MM.1S (cell line): ENCODE measurements around the gene RPA3.

Experiments used
- DNase-seq: peaks from one replicate; pipeline ENCODE4 v3.0.0-alpha.2; 2015
- H2AFZ ChIP-seq: fragments of 300-600 bp; sonication (generic); 2 replicates; pipeline ENCODE4 v1.6.0; 2016; ENCODE audit warnings: antibody characterized with exemption, low read length
- H3F3A ChIP-seq: fragments of 300-600 bp; sonication (generic); 2 replicates; pipeline ENCODE4 v1.6.1; 2016; ENCODE audit warnings: mild to moderate bottlenecking, antibody characterized with exemption, low read length, moderate library complexity, mixed read lengths; ENCODE audit not compliant: insufficient read depth
- H3K27ac ChIP-seq: fragments of 300-600 bp; sonication (generic); 2 replicates; pipeline ENCODE4 v1.5.1; 2016; ENCODE audit warnings: mild to moderate bottlenecking, low read length
- H3K27me3 ChIP-seq: fragments of 300-600 bp; sonication (generic); replicated peaks from 2 replicates; pipeline ENCODE4 v1.6.0; 2016; ENCODE audit warnings: low read length; ENCODE audit not compliant: insufficient read depth
- H3K36me3 ChIP-seq: fragments of 300-600 bp; sonication (generic); replicated peaks from 2 replicates; pipeline ENCODE4 v1.6.1; 2016; ENCODE audit warnings: mild to moderate bottlenecking, low read length, mixed read lengths; ENCODE audit not compliant: insufficient read depth
- H3K4me1 ChIP-seq: fragments of 300-600 bp; sonication (generic); 2 replicates; pipeline ENCODE4 v1.6.1; 2016; ENCODE audit warnings: low read length, mixed read lengths
- H3K4me2 ChIP-seq: fragments of 300-600 bp; sonication (generic); 2 replicates; pipeline ENCODE4 v1.6.0; 2016; ENCODE audit warnings: low read depth, low read length
- H3K4me3 ChIP-seq: fragments of 300-600 bp; sonication (generic); 2 replicates; pipeline ENCODE4 v1.5.1; 2016; ENCODE audit warnings: low read length, mixed read lengths
- H3K79me2 ChIP-seq: fragments of 300-600 bp; sonication (generic); 2 replicates; pipeline ENCODE4 v1.6.1; 2016; ENCODE audit warnings: mixed run types, low read length, mixed read lengths
- H3K9ac ChIP-seq: fragments of 300-600 bp; sonication (generic); 2 replicates; pipeline ENCODE4 v1.6.1; 2016; ENCODE audit warnings: low read length, mixed read lengths
- H3K9me2 ChIP-seq: fragments of 300-600 bp; sonication (generic); replicated peaks from 2 replicates; pipeline ENCODE4 v1.6.1; 2016; ENCODE audit warnings: mild to moderate bottlenecking, low read length, mixed read lengths; ENCODE audit not compliant: insufficient read depth
- H3K9me3 ChIP-seq: fragments of 300-600 bp; sonication (generic); replicated peaks from 2 replicates; pipeline ENCODE4 v1.6.1; 2016; ENCODE audit warnings: mild to moderate bottlenecking, low read length, mixed read lengths; ENCODE audit not compliant: insufficient read depth
- H4K20me1 ChIP-seq: fragments of 300-600 bp; sonication (generic); 2 replicates; pipeline ENCODE4 v1.6.1; 2016; ENCODE audit warnings: mild to moderate bottlenecking, low read length, moderate library complexity, mixed read lengths; ENCODE audit not compliant: insufficient read depth
- EZH2 ChIP-seq: fragments of 300-600 bp; sonication (generic); optimal IDR thresholded peaks from 2 replicates; pipeline ENCODE3; 2017; ENCODE audit warnings: low read depth, mild to moderate bottlenecking, antibody characterized with exemption, low read length, mixed read lengths
- EZH2phosphoT487 ChIP-seq: fragments of 300-600 bp; sonication (generic); IDR thresholded peaks from 2 replicates; pipeline ENCODE4 v1.6.1; 2018; ENCODE audit warnings: antibody characterized with exemption, low read length
- TF ChIP-seq, protein P1 (sequence below): fragments of 300-600 bp; sonication (generic); IDR thresholded peaks from 2 replicates; pipeline ENCODE4 v1.5.1; 2016; ENCODE audit warnings: antibody characterized with exemption, low read length, mixed read lengths

The RPA3 gene

DNA sequence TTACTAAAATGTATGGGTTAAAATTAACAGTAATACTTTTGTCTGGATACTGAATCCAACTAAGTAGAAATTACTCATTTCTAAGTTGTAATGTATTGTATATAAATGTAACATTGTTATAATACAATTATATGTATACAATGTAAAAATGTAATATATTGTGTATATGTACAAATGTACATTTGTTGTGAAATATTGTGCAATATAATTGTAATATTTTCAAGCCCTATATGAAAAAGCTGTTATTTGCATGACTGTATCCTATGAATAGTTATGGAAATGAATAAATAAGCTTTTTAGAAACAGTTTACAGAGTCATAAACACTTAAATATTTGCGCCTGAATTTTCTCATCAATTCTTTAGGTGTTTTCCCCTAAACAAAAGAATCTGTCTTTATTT is 98.2 kb downstream of the RPA3 start:
- H4K20me1 ChIP-seq = no peaks in the 10 kb centered on the region
- DNase-seq = no peak
- no peaks in the 10 kb centered on the region for H3K9me2 ChIP-seq
- no peak overlapping the region for H3K9ac ChIP-seq
- H3K27ac ChIP-seq = no peak overlapping the region
- H3K4me3 ChIP-seq = no peak overlapping the region
- no peak overlapping the region for H3K4me2 ChIP-seq
- no peak overlapping the region for H2AFZ ChIP-seq
- H3K36me3 ChIP-seq = no peaks in the 10 kb centered on the region
- H3K27me3 ChIP-seq = no peaks in the 10 kb centered on the region
- H3F3A ChIP-seq = no peaks in the 10 kb centered on the region
- TF ChIP-seq, protein P1, sequence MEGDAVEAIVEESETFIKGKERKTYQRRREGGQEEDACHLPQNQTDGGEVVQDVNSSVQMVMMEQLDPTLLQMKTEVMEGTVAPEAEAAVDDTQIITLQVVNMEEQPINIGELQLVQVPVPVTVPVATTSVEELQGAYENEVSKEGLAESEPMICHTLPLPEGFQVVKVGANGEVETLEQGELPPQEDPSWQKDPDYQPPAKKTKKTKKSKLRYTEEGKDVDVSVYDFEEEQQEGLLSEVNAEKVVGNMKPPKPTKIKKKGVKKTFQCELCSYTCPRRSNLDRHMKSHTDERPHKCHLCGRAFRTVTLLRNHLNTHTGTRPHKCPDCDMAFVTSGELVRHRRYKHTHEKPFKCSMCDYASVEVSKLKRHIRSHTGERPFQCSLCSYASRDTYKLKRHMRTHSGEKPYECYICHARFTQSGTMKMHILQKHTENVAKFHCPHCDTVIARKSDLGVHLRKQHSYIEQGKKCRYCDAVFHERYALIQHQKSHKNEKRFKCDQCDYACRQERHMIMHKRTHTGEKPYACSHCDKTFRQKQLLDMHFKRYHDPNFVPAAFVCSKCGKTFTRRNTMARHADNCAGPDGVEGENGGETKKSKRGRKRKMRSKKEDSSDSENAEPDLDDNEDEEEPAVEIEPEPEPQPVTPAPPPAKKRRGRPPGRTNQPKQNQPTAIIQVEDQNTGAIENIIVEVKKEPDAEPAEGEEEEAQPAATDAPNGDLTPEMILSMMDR = no peak
- TF ChIP-seq EZH2phosphoT487 = no peak
- TF ChIP-seq EZH2 = no peak
- no peaks in the 10 kb centered on the region for H3K79me2 ChIP-seq
- no peaks in the 10 kb centered on the region for H3K9me3 ChIP-seq
- H3K4me1 ChIP-seq = no peaks in the 10 kb centered on the region

DNA sequence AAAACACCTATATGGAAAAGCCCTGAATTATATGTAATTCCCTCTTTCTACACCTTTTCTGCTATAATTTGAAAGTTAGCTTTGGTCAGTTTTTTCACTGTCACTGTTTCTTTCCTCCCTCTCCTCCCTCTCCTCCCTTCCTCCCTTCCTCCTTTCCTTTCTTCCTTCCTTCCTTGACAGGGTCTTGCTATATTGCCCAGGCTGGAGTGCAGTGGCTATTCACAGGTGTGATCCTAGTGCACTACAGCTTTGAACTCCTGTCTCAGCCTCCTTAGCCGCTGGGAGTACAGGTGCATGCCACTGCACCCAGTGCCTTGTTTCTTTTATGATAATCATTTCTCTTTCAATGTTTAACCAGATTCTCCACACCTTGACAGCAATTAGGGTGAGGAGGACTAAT is 100.0 kb downstream of the RPA3 start:
- Histone ChIP-seq H3F3A (no peaks in the 10 kb centered on the region), H4K20me1 (no peaks in the 10 kb centered on the region), H3K9me3 (no peaks in the 10 kb centered on the region), H3K4me1 (no peaks in the 10 kb centered on the region), H3K9ac (no peak overlapping the region), H3K27me3 (no peaks in the 10 kb centered on the region), H3K9me2 (no peaks in the 10 kb centered on the region), H3K4me2 (no peak overlapping the region), H3K36me3 (no peaks in the 10 kb centered on the region), H3K79me2 (no peaks in the 10 kb centered on the region), H3K4me3 (no peak overlapping the region), H3K27ac (no peak overlapping the region), H2AFZ (no peak overlapping the region)
- no peak for DNase-seq
- TF ChIP-seq EZH2 = no peak
- TF ChIP-seq, protein P1 = no peak
- TF ChIP-seq EZH2phosphoT487 = no peak

DNA sequence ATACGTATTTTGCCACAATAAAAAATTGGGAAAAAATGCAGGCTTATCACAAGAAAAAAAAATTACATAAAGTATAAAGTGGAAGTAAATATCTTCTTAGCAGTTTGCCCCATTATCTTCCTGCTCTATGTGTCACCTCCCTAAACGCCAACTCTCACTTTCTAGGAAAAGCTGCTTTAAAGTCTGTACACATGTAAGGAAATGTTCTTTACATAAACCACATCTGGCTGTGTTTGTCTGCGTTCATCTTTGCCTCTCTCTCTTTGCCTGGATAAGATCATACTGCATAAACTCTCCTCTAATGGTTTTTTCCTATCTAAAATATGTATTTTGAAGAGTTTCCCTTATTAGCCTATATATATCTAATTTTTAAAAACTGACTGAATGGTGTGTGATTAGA is 100.9 kb downstream of the RPA3 start:
- Histone ChIP-seq H3K4me2 (no peak overlapping the region), H3F3A (no peaks in the 10 kb centered on the region)

More for the DNA sequence above, 100.9 kb downstream of the RPA3 start:
- no peak overlapping the region for H3K27ac ChIP-seq
- H3K9ac ChIP-seq = no peak overlapping the region
- H3K4me3 ChIP-seq = no peak overlapping the region
- no peaks in the 10 kb centered on the region for H3K9me3 ChIP-seq
- no peak for TF ChIP-seq EZH2phosphoT487
- TF ChIP-seq, protein P1 = no peak
- no peak for TF ChIP-seq EZH2
- no peaks in the 10 kb centered on the region for H3K4me1 ChIP-seq
- H3K27me3 ChIP-seq = no peaks in the 10 kb centered on the region
- no peaks in the 10 kb centered on the region for H3K9me2 ChIP-seq
- no peak overlapping the region for H2AFZ ChIP-seq
- H3K36me3 ChIP-seq = no peaks in the 10 kb centered on the region
- H3K79me2 ChIP-seq = no peaks in the 10 kb centered on the region
- H4K20me1 ChIP-seq = no peaks in the 10 kb centered on the region
- DNase-seq = no peak
